ENCODE data around the gene PIGQ. TPM values are rescaled to one million over a fixed set of nuclear protein-coding genes. Genes with fewer than 3 reads are reported as not detected.

Gene PIGQ
- total and polyA plus RNA-seq, 2 of the 13 experiments (the other 11 are each of a cell fraction or from before 2014, with no cell fraction given) = 7.7 to 19.7 TPM

DNA sequence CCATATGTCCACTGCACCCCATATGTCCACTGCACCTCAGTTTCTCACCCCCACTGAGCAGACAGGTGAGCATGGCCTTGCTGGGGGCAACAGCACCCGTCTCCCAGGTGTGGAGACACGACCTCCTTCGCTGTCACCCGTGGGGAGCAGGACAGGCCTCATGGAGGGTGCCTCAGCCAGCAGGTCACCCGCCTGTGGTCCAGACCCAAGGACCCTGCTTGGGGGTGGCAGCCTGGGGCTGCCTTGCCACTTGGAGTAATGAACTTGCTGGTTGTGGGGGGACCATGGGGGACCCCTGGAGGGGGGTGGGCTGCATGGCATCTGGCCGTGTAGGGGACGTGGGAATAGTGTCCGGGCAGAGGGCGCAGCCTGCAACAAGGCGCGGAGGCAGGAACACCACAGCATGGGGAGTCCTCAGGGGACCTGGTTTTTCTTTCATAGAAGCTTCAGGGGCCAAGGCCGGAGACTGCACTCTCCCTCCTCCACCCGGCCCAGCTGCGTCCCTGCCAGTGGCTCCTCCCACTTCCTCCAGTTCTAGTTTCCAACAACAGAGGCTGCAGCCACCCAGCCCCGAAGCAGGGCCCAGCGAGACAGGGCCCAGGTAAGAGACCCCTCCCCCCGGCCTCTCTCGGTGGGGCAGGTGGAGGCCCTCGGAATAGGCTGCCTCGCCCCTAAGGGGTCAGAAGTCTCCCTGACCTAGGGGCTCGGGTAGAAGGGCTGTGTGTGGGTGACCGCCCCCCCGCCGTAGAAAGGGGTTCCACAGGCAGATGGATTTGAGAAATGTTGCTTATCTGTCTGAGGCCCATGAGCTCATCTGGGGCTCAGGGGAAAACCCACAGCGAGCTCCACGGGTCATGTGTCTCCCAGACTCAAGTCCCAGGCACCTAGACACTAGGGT is 3.0 kb upstream of the PIGQ start, which contains the start of gene NHLRC4 (continued):
- TF ChIP-seq, protein P1, sequence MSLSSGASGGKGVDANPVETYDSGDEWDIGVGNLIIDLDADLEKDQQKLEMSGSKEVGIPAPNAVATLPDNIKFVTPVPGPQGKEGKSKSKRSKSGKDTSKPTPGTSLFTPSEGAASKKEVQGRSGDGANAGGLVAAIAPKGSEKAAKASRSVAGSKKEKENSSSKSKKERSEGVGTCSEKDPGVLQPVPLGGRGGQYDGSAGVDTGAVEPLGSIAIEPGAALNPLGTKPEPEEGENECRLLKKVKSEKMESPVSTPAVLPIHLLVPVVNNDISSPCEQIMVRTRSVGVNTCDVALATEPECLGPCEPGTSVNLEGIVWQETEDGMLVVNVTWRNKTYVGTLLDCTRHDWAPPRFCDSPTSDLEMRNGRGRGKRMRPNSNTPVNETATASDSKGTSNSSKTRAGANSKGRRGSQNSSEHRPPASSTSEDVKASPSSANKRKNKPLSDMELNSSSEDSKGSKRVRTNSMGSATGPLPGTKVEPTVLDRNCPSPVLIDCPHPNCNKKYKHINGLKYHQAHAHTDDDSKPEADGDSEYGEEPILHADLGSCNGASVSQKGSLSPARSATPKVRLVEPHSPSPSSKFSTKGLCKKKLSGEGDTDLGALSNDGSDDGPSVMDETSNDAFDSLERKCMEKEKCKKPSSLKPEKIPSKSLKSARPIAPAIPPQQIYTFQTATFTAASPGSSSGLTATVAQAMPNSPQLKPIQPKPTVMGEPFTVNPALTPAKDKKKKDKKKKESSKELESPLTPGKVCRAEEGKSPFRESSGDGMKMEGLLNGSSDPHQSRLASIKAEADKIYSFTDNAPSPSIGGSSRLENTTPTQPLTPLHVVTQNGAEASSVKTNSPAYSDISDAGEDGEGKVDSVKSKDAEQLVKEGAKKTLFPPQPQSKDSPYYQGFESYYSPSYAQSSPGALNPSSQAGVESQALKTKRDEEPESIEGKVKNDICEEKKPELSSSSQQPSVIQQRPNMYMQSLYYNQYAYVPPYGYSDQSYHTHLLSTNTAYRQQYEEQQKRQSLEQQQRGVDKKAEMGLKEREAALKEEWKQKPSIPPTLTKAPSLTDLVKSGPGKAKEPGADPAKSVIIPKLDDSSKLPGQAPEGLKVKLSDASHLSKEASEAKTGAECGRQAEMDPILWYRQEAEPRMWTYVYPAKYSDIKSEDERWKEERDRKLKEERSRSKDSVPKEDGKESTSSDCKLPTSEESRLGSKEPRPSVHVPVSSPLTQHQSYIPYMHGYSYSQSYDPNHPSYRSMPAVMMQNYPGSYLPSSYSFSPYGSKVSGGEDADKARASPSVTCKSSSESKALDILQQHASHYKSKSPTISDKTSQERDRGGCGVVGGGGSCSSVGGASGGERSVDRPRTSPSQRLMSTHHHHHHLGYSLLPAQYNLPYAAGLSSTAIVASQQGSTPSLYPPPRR (CRISPR knock-in tag; IDR thresholded peaks at IDR 0.05; ENCODE audit: borderline replicate concordance) = no peak
- no peak for TF ChIP-seq PRPF4 (IDR thresholded peaks at IDR 0.05; ENCODE audit: low read depth, low read length, poor library complexity, severe bottlenecking)
- TF ChIP-seq HCFC1 (IDR thresholded peaks at IDR 0.05; ENCODE audit: low read depth, low read length) = no peak
- no peak for TF ChIP-seq ZNF143 (CRISPR knock-in tag; IDR thresholded peaks at IDR 0.05)
- TF ChIP-seq, protein P2, sequence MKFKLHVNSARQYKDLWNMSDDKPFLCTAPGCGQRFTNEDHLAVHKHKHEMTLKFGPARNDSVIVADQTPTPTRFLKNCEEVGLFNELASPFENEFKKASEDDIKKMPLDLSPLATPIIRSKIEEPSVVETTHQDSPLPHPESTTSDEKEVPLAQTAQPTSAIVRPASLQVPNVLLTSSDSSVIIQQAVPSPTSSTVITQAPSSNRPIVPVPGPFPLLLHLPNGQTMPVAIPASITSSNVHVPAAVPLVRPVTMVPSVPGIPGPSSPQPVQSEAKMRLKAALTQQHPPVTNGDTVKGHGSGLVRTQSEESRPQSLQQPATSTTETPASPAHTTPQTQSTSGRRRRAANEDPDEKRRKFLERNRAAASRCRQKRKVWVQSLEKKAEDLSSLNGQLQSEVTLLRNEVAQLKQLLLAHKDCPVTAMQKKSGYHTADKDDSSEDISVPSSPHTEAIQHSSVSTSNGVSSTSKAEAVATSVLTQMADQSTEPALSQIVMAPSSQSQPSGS (CRISPR knock-in tag; IDR thresholded peaks at IDR 0.05) = no peak
- TF ChIP-seq, protein P3, sequence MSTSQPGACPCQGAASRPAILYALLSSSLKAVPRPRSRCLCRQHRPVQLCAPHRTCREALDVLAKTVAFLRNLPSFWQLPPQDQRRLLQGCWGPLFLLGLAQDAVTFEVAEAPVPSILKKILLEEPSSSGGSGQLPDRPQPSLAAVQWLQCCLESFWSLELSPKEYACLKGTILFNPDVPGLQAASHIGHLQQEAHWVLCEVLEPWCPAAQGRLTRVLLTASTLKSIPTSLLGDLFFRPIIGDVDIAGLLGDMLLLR (CRISPR knock-in tag; IDR thresholded peaks at IDR 0.05) = no peak

Measured in HepG2 (cell line).